Activated naive CD8-positive, alpha-beta T cell treated with anti-CD3 and anti-CD28 coated beads, Interleukin-2, amount 50 U/mL, for 16 hours (primary cell): ENCODE results near the gene ANKS1B.
"Not testable (repeated sequence)": the region's sequence is repeated elsewhere in the genome, so short reads cannot be mapped to it uniquely, and the experiment has no call there.

Source experiments
- DNase-seq: peaks from one replicate; pipeline ENCODE4 v3.0.0-alpha.2; 2020; ENCODE audit warnings: low read depth, low spot score

The ANKS1B gene

GRCh38 chr12:99020871-99021270, 963.9 kb downstream of the ANKS1B start:
- DNase-seq: no peak

- DNase-seq: no peak
Observed at GRCh38 chr12:99019798-99020197, 964.9 kb downstream of the ANKS1B start.

DNA sequence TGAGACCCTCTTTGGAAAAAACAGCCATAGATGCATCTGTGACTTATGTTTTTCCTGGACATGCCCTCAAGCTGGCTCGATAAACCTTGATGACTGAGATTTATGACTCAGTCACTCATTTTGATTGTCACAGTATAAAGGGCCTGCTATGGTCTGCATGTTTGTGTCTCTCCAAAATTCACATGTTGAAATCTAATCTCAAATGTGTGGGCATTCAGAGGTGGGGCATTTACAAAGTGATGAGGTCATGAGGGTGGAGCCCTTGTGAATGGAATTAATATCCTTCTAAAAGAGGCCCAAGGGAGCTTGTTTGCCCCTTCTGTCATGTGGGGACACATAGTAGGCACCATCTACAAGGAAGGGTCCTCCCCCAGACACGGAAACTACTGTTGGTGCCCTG, 966.8 kb downstream of the ANKS1B start:
- DNase-seq: no peak

- DNase-seq: no peak
Observed at GRCh38 chr12:99009654-99010296, 975.0 kb downstream of the ANKS1B start.

- no peak for DNase-seq
Observed at GRCh38 chr12:99005601-99006000, 979.1 kb downstream of the ANKS1B start.

GRCh38 chr12:99004799-99005466, 979.8 kb downstream of the ANKS1B start:
- DNase-seq: no peak

DNA sequence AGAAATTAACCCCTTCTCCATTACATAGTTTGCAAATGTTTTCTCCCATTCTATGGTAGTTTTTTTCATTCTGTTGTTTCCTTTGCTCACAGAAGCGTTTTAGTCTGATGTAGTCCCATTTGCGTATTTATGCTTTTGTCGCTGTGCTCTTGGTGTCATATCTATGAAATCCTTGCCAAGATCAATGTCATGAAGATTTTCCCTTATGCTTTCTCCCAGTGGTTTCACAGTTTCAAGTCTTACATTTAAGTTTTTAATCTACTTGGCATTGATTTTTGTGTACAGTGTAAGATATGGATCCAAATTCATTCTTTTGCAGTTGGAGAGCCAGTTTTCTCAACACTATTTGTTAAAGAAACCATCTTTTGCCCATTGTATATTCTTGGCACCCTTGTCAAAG, 982.0 kb downstream of the ANKS1B start:
- no peak for DNase-seq

GRCh38 chr12:99002156-99002555, 982.6 kb downstream of the ANKS1B start:
- no peak for DNase-seq

DNA sequence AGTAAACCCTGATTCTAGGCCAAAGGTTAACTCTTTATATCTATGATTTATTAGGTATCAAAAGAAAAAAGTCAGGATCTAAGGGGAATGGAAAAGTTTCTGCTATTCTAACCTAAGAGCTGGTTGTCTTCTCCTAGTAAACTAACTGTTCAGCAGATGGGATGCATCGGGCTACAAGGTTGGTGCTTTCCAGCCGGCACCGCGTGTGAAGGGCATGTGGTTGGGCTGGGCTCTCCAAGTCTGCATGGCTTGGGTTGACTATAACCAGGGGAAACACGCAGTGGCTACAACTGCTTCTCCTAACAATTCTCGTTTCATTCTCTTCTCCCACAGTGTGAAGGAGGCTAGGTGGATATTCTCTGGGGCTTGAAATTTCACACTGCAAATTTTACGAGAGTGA, 985.2 kb downstream of the ANKS1B start:
- DNase-seq: no peak

- DNase-seq: no peak
Observed at GRCh38 chr12:98998697-98999299, 985.9 kb downstream of the ANKS1B start.

GRCh38 chr12:98997899-98998298, 986.8 kb downstream of the ANKS1B start:
- DNase-seq: no peak

GRCh38 chr12:98990648-98991047, 994.1 kb downstream of the ANKS1B start:
- DNase-seq: no peak

GRCh38 chr12:98985156-98985555, 999.6 kb downstream of the ANKS1B start:
- no peak for DNase-seq

DNA sequence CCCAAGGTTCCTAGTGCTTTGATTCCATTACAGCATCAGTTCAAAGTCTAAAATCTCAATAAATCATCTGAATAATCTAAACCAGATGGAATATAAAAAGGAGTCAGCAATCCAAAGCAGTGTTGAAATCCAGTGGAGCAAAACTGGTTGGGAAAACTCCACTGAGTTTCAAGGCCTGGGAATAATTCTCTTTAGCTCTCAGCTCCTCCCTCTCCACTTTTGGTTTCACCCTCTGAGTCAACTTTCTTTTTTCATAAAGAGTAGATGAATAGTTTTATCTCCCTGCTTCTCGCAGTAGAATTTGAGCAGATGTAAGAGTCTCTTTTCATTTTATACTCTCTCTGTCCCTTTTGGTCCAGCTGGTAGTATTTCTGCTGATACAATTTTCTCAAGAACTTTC, 1001.1 kb downstream of the ANKS1B start:
- no peak for DNase-seq

DNA sequence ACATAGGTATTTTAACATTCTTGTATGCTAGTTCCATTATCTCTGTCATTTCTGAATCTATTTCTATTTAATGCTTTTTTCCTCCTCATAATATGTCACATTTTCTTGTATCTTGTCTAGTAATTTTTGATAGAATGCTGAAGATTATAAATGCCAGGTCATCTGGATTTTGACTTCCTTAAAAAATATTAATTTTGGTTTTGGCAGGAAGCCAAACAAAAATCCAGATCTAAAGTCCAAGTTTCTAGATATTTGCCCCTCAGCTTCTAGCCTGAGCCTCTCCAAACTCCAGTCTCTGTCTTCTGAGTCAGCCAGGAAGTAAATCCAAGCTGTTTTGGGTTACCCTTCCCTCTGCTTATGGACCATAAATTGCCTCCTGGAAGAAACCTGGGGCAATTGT, 1004.2 kb downstream of the ANKS1B start:
- DNase-seq: no peak

DNA sequence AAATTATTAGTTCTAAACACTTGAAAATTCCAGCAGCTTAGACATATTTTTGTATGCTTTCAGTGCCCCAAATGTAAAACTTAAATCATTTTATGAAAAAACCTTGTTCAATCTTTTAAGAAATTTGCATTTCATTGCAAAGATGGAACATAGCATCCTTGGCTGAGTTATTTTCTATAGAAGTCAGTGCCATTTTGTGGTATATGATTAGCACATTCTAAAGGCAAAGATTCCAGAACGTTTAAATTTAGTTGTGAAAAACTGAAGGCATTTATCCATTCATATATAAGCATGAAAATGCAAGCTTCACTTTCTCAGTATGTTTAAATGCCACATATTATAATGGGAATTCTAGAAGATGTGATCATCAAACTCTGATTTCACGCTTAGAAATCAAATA, 1007.5 kb downstream of the ANKS1B start:
- DNase-seq: no peak

DNA sequence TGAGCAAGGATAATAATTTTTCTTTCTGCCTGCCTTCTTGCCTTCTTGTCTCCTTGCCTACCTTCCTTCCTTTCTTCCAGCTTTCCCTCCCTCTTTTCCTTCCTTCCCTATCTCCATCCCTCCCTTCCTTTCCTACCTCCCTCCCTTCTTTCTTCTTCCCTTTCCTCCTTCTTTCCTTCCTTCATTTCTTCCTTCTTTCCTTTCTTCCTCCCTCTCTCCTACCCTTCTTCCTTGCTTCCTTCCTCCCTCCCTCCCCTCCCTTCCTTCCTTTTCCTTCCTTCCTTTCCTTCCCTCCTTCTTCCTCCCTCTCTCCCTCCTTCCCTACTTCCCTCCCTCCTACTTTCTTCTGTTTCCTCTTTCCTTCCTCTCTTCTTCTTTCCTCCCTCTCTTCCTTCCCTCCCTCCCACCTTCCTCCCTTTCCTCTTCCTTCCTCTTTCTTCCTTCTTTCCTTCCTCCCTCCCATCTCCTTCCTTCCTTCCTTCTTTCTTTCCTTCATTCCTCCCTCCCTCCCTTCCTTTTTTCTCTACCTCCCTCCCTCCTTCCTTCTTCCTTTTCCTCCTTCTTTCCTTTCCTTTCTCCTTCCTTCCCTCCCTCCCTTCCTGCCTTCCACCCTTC, 1009.9 kb downstream of the ANKS1B start:
- no peak for DNase-seq

GRCh38 chr12:98973395-98973794, 1011.3 kb downstream of the ANKS1B start:
- DNase-seq: no peak

DNA sequence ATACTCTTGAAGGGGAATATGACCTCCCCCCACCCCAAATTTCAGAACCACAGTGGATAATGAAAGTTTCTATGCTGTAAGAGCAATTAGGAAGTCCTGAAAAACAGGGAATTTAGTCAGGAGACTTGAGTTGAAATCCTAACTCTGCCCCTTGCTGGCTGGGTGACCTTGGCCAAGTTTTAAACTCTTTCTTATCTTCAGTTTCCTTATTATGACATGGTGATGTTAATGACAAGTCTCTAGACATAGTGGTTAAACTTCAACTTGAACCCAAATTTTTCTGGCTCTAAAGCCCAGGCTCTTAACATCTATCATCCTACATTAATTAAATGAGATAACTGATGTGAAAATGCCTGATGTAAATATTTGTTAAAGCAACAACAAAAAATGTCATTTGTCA, 1013.8 kb downstream of the ANKS1B start:
- no peak for DNase-seq

DNA sequence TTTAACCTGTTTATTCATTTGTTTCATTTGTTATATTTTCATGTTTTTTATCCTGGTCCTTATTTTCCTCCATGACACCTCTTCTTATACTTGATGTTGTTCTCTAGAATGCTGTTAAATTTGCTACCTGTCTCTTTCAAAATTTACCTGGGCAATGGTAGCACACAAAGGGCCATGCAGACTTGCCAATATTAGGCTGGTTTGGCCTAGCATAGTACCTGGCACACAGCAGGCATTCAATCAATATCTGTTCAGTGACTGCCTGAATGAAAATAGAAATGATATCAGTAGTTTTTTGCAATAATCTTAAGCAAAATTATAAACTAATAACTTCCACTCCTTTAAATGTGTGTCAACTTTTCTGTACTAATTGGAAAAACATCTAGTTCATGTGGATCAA, 1014.5 kb downstream of the ANKS1B start:
- no peak for DNase-seq

DNA sequence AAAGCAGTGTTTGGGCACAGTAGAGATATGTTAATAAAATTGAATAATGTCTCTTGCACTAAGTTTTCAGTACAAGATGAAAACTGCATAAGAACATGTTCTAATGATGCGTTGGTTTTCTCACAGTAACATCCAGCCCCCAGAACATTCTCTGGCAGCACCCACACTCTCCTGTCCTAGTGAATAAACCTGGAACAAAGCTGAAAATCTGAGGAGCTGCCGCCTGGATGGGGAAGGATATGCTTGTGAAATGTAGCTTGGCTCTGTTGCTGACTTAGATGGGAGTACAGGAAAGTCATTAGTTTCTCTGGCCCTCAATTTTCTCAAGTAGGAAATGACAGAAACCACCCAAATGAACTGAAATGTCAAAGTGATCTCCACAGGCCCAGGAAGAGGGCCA, 1015.8 kb downstream of the ANKS1B start:
- DNase-seq: no peak

DNA sequence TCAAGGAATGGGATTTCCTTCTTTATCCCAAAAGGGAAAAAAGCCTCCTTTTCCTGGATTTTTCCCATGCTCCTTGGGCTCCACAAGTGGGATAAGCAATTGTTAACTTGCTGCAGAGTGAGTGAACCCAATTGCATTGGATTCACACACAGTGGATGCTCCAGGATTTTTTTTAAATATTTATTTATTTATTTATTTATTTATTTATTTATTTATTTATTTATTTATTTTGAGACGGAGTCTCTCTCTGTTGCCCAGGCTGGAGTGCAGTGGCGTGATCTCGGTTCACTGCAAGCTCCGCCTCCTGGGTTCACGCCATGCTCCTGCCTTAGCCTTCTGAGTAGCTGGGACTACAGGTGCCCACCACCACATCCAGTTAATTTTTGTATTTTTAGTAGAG, 1027.6 kb downstream of the ANKS1B start:
- not testable (repeated sequence) for DNase-seq

- no peak for DNase-seq
Observed at GRCh38 chr12:98955284-98955683, 1029.5 kb downstream of the ANKS1B start.
